Neural progenitor cell (in vitro differentiated cells): ENCODE results near the gene NKD2. TPM values are rescaled to one million over a fixed set of nuclear protein-coding genes. Genes with fewer than 3 reads are reported as not detected.

Experiments used
- DNase-seq: peaks from one replicate; pipeline ENCODE4 v3.0.0-alpha.2; 2016; ENCODE audit warnings: low spot score
- H2AFZ ChIP-seq: fragments of 200-600 bp; sonication (generic); replicated peaks from 2 replicates; pipeline ENCODE4 v1.6.1; 2016; ENCODE audit warnings: antibody characterized with exemption
- H3F3A ChIP-seq: fragments of 200-600 bp; sonication (generic); 2 replicates; pipeline ENCODE4 v1.6.1; 2016; ENCODE audit warnings: antibody characterized with exemption, low read depth
- H3K27ac ChIP-seq: fragments of 200-600 bp; sonication (generic); 2 replicates; pipeline ENCODE4 v1.5.1; 2016; ENCODE audit warnings: mild to moderate bottlenecking
- H3K27me3 ChIP-seq: fragments of 200-600 bp; sonication (generic); 2 replicates; pipeline ENCODE4 v1.6.1; 2016; ENCODE audit warnings: mild to moderate bottlenecking, moderate library complexity
- H3K36me3 ChIP-seq: fragments of 200-600 bp; sonication (generic); 2 replicates; pipeline ENCODE4 v1.5.1; 2016
- H3K4me1 ChIP-seq: fragments of 200-600 bp; sonication (generic); 2 replicates; pipeline ENCODE4 v1.6.1; 2016; ENCODE audit warnings: mixed run types
- H3K4me2 ChIP-seq: fragments of 200-600 bp; sonication (generic); 2 replicates; pipeline ENCODE4 v1.6.1; 2016
- H3K4me3 ChIP-seq: fragments of 200-600 bp; sonication (generic); 2 replicates; pipeline ENCODE4 v1.5.1; 2016
- H3K79me2 ChIP-seq: fragments of 200-600 bp; sonication (generic); 2 replicates; pipeline ENCODE4 v1.6.1; 2016; ENCODE audit warnings: low read depth
- H3K9ac ChIP-seq: fragments of 200-600 bp; sonication (generic); 2 replicates; pipeline ENCODE4 v1.6.1; 2016
- H3K9me3 ChIP-seq: fragments of 200-600 bp; sonication (generic); 2 replicates; pipeline ENCODE4 v1.5.1; 2016; ENCODE audit warnings: low read depth
- H4K20me1 ChIP-seq: fragments of 200-600 bp; sonication (generic); 2 replicates; pipeline ENCODE4 v1.6.1; 2016; ENCODE audit warnings: low read depth
- H3K27ac Mint-ChIP-seq: 3 replicates; pipeline ENCODE4 v1.8.0; 2021; ENCODE audit warnings: mixed read lengths
- H3K27me3 Mint-ChIP-seq: 2 replicates; pipeline ENCODE4 v1.8.0; 2022; ENCODE audit warnings: low read depth, mild to moderate bottlenecking, inconsistent platforms, moderate library complexity, mixed read lengths; ENCODE audit not compliant: insufficient read depth
- H3K36me3 Mint-ChIP-seq: 3 replicates; pipeline ENCODE4 v1.8.0; 2021; ENCODE audit warnings: mixed read lengths
- H3K4me1 Mint-ChIP-seq: 3 replicates; pipeline ENCODE4 v1.8.0; 2021; ENCODE audit warnings: mixed read lengths
- H3K4me3 Mint-ChIP-seq: 3 replicates; pipeline ENCODE4 v1.8.0; 2021; ENCODE audit warnings: mild to moderate bottlenecking, moderate library complexity, mixed read lengths
- H3K9me3 Mint-ChIP-seq: 3 replicates; pipeline ENCODE4 v1.8.0; 2020; ENCODE audit warnings: mixed read lengths
- CTCF ChIP-seq: fragments of 200-600 bp; sonication (generic); IDR thresholded peaks from 2 replicates; pipeline ENCODE4 v1.5.1; 2017; ENCODE audit warnings: antibody characterized with exemption, mild to moderate bottlenecking
- EZH2 ChIP-seq: fragments of 200-600 bp; sonication (generic); IDR thresholded peaks from 2 replicates; pipeline ENCODE4 v1.6.1; 2017; ENCODE audit warnings: antibody characterized with exemption, mild to moderate bottlenecking, moderate library complexity
- EZH2phosphoT487 ChIP-seq: fragments of 200-600 bp; sonication (generic); IDR thresholded peaks from 2 replicates; pipeline ENCODE4 v1.6.1; 2017; ENCODE audit warnings: antibody characterized with exemption
- total RNA-seq: library from RNA; depleted of rRNA; stranded (reverse); fragments of >200 nt; gene quantifications from 2 replicates; pipeline ENCODE4 v1.2.3, GENCODE V29; 2015; ENCODE audit warnings: low replicate concordance

The NKD2 gene
- total RNA-seq, 1 donor from 2014 or later = 1.3 TPM

GRCh38 chr5:1043327-1043726 is 34.7 kb downstream of the NKD2 start:
- no peaks in the 10 kb centered on the region for H3K4me1 Mint-ChIP-seq
- H3K4me3 ChIP-seq = no peak overlapping the region
- H3K27me3 ChIP-seq = no peaks in the 10 kb centered on the region
- no peak overlapping the region for H3K4me2 ChIP-seq
- TF ChIP-seq EZH2phosphoT487 = no peak
- no peak for TF ChIP-seq EZH2
- no peak for TF ChIP-seq CTCF
- H3F3A ChIP-seq = no peaks in the 10 kb centered on the region
- H3K27ac Mint-ChIP-seq = no peak overlapping the region
- H3K36me3 Mint-ChIP-seq = no peaks in the 10 kb centered on the region
- H3K79me2 ChIP-seq = no peaks in the 10 kb centered on the region
- H3K36me3 ChIP-seq = no peaks in the 10 kb centered on the region
- H4K20me1 ChIP-seq = no peaks in the 10 kb centered on the region
- no peak overlapping the region for H2AFZ ChIP-seq
- H3K9me3 Mint-ChIP-seq = peaks cover 12% of the 10 kb centered on the region
- H3K4me1 ChIP-seq = no peaks in the 10 kb centered on the region
- no peak for DNase-seq
- no peak overlapping the region for H3K27ac ChIP-seq
- H3K27me3 Mint-ChIP-seq = peaks cover 23% of the 10 kb centered on the region
- no peaks in the 10 kb centered on the region for H3K9me3 ChIP-seq
- no peak overlapping the region for H3K4me3 Mint-ChIP-seq
- H3K9ac ChIP-seq = no peak overlapping the region

- no peak overlapping the region for H3K27ac Mint-ChIP-seq
- no peak for TF ChIP-seq EZH2
- TF ChIP-seq CTCF = no peak
- TF ChIP-seq EZH2phosphoT487 = no peak
- Histone ChIP-seq H3K9me3 (no peaks in the 10 kb centered on the region), H3K27me3 (no peaks in the 10 kb centered on the region), H3K4me1 (no peaks in the 10 kb centered on the region), H3K4me2 (no peak overlapping the region), H4K20me1 (no peaks in the 10 kb centered on the region), H2AFZ (no peak overlapping the region), H3K9ac (no peak overlapping the region), H3K36me3 (no peaks in the 10 kb centered on the region), H3K27ac (no peak overlapping the region), H3F3A (no peaks in the 10 kb centered on the region), H3K4me3 (no peak overlapping the region), H3K79me2 (no peaks in the 10 kb centered on the region)
- H3K4me3 Mint-ChIP-seq = no peak overlapping the region
- H3K27me3 Mint-ChIP-seq = peaks cover 23% of the 10 kb centered on the region
- no peaks in the 10 kb centered on the region for H3K4me1 Mint-ChIP-seq
- peaks cover 12% of the 10 kb centered on the region for H3K9me3 Mint-ChIP-seq
- H3K36me3 Mint-ChIP-seq = no peaks in the 10 kb centered on the region
- DNase-seq = no peak
Observed at GRCh38 chr5:1044117-1044516, 35.5 kb downstream of the NKD2 start.

GRCh38 chr5:1045960-1046560 is 37.5 kb downstream of the NKD2 start:
- peaks cover 3% of the 10 kb centered on the region for H3K4me1 Mint-ChIP-seq
- Histone ChIP-seq H3F3A (no peaks in the 10 kb centered on the region), H3K9ac (no peak overlapping the region), H3K4me3 (no peak overlapping the region), H3K9me3 (no peaks in the 10 kb centered on the region), H3K27ac (no peak overlapping the region), H3K4me2 (no peak overlapping the region), H3K79me2 (no peaks in the 10 kb centered on the region), H4K20me1 (no peaks in the 10 kb centered on the region), H3K36me3 (no peaks in the 10 kb centered on the region), H3K4me1 (no peaks in the 10 kb centered on the region), H2AFZ (no peak overlapping the region), H3K27me3 (no peaks in the 10 kb centered on the region)
- TF ChIP-seq EZH2 (no peak), CTCF (no peak), EZH2phosphoT487 (no peak)
- H3K27ac Mint-ChIP-seq = no peak overlapping the region
- peaks cover 12% of the 10 kb centered on the region for H3K9me3 Mint-ChIP-seq
- H3K36me3 Mint-ChIP-seq = no peaks in the 10 kb centered on the region
- H3K27me3 Mint-ChIP-seq = peaks cover 23% of the 10 kb centered on the region
- DNase-seq = no peak
- no peak overlapping the region for H3K4me3 Mint-ChIP-seq
